Prostate gland (tissue), 2 donors: ENCODE results near the gene ACOX3.

Source experiments
- CTCF ChIP-seq, 4 experiments: fragments of 200-600 bp in 2 of 4; fragments of 450-650 bp in 2 of 4; sonication (generic) in 2 of 4; IDR thresholded peaks; 1 replicate in 3 of 4; 2 replicates in 1 of 4; pipeline ENCODE4 v1.5.1; 2016 to 2019; ENCODE audit warnings: antibody characterized with exemption in 4 of 4, mild to moderate bottlenecking in 2 of 4, moderate library complexity in 2 of 4
- POLR2A ChIP-seq: fragments of 450-650 bp; IDR thresholded peaks from one replicate; pipeline ENCODE4 v1.6.1; 2016; ENCODE audit warnings: antibody characterized with exemption, mild to moderate bottlenecking
- POLR2AphosphoS5 ChIP-seq: sonication (generic); formaldehyde crosslinking; IDR thresholded peaks from one replicate; pipeline ENCODE4 v1.6.1; 2017; ENCODE audit warnings: antibody characterized with exemption

- TF ChIP-seq POLR2A = no peak
- TF ChIP-seq CTCF (IDR thresholded peaks at IDR 0.05) = no peak
- no peak for TF ChIP-seq POLR2AphosphoS5
These were observed 69.5 kb downstream of the ACOX3 start for GRCh38 chr4:8370835-8371595.
